DLD1 (cell line): ENCODE data around the gene UBE2J1.
"Not testable (repeated sequence)": the region's sequence is repeated elsewhere in the genome, so short reads cannot be mapped to it uniquely, and the experiment has no call there.

Experiments
- in situ Hi-C: cut with HindIII; loops from 2 replicates; pipeline ENCODE4 v1.10.0; 2017; ENCODE audit warnings: low sequenced_read_pairs

UBE2J1 gene

GRCh38 chr6:89352278-89353117 is at the start of gene UBE2J1:
UBE2J1 (minus strand) TSS chr6:89352722; CDS start chr6:89352569, 153 bp downstream.
- in situ Hi-C loops, result no loop called here

- in situ Hi-C loops, result no loop called here
Measured at GRCh38 chr6:89400912-89401399, 48.4 kb upstream of the UBE2J1 start.

- in situ Hi-C loops, result no loop called here
Measured at GRCh38 chr6:89400050-89400449, 47.5 kb upstream of the UBE2J1 start.

- in situ Hi-C loops, result no loop called here
Measured at GRCh38 chr6:89398762-89399525, 46.4 kb upstream of the UBE2J1 start.

GRCh38 chr6:89397884-89398283 is 45.4 kb upstream of the UBE2J1 start:
- in situ Hi-C loops, result not testable (repeated sequence)

GRCh38 chr6:89393659-89394058 is 41.1 kb upstream of the UBE2J1 start:
- in situ Hi-C loops, result no loop called here

- in situ Hi-C loops, result no loop called here
Measured at GRCh38 chr6:89392823-89393222, 40.3 kb upstream of the UBE2J1 start.

- in situ Hi-C loops, result no loop called here
Measured at GRCh38 chr6:89388846-89389245, 36.3 kb upstream of the UBE2J1 start.

- in situ Hi-C loops, result no loop called here
Measured at GRCh38 chr6:89387516-89388201, 35.1 kb upstream of the UBE2J1 start.

GRCh38 chr6:89386917-89387491 is 34.5 kb upstream of the UBE2J1 start:
- in situ Hi-C loops, result no loop called here

GRCh38 chr6:89385846-89386245 is 33.3 kb upstream of the UBE2J1 start:
- in situ Hi-C loops, result no loop called here

- in situ Hi-C loops, result no loop called here
Measured at GRCh38 chr6:89385156-89385667, 32.7 kb upstream of the UBE2J1 start.

- in situ Hi-C loops, result no loop called here
Measured at GRCh38 chr6:89381031-89381430, 28.5 kb upstream of the UBE2J1 start.

- in situ Hi-C loops, result no loop called here
Measured at GRCh38 chr6:89379281-89379680, 26.8 kb upstream of the UBE2J1 start.

GRCh38 chr6:89378628-89379027 is 26.1 kb upstream of the UBE2J1 start:
- in situ Hi-C loops, result no loop called here

- in situ Hi-C loops, result no loop called here
Measured at GRCh38 chr6:89375427-89376267, 23.1 kb upstream of the UBE2J1 start.

- in situ Hi-C loops, result no loop called here
Measured at GRCh38 chr6:89372506-89372901, 20.0 kb upstream of the UBE2J1 start.

- in situ Hi-C loops, result no loop called here
Measured at GRCh38 chr6:89371849-89372505, 19.5 kb upstream of the UBE2J1 start.

GRCh38 chr6:89368999-89369398 is 16.5 kb upstream of the UBE2J1 start:
- in situ Hi-C loops, result no loop called here
